GM23338 (cell line): ENCODE measurements around the gene COX4I2. TPM values are rescaled to one million over a fixed set of nuclear protein-coding genes. Genes with fewer than 3 reads are reported as not detected.

ENCODE experiments used
- ATAC-seq: fragments of 200-7000 bp; cut with Tn5 transposase; 3 replicates; pipeline ENCODE4 v1.9.1; 2020
- DNase-seq: peaks from one replicate; pipeline ENCODE4 v3.0.0-alpha.2; 2015; ENCODE audit warnings: low spot score
- H2AFZ ChIP-seq: fragments of 200-600 bp; sonication (generic); 2 replicates; pipeline ENCODE4 v1.8.0; 2016; ENCODE audit warnings: antibody characterized with exemption, mild to moderate bottlenecking, moderate library complexity
- H3F3A ChIP-seq: fragments of 200-600 bp; sonication (generic); replicated peaks from 2 replicates; pipeline ENCODE4 v1.8.0; 2017; ENCODE audit warnings: antibody characterized with exemption, mixed run types, low read depth
- H3K27ac ChIP-seq: fragments of 200-600 bp; sonication (generic); 2 replicates; pipeline ENCODE4 v1.6.1; 2016; ENCODE audit warnings: low read depth
- H3K27me3 ChIP-seq: fragments of 200-600 bp; sonication (generic); 2 replicates; pipeline ENCODE4 v1.8.0; 2016; ENCODE audit warnings: mild to moderate bottlenecking, mixed run types, moderate library complexity; ENCODE audit not compliant: insufficient read depth
- H3K36me3 ChIP-seq: fragments of 200-600 bp; sonication (generic); 2 replicates; pipeline ENCODE4 v1.8.0; 2016; ENCODE audit warnings: mild to moderate bottlenecking; ENCODE audit not compliant: insufficient read depth
- H3K4me1 ChIP-seq: fragments of 200-600 bp; sonication (generic); 2 replicates; pipeline ENCODE4 v1.8.0; 2016; ENCODE audit warnings: mild to moderate bottlenecking, moderate library complexity; ENCODE audit not compliant: insufficient read depth
- H3K4me2 ChIP-seq: fragments of 200-600 bp; sonication (generic); 2 replicates; pipeline ENCODE4 v1.7.1; 2017; ENCODE audit warnings: mixed run types
- H3K4me3 ChIP-seq: fragments of 200-600 bp; sonication (generic); 2 replicates; pipeline ENCODE4 v1.6.1; 2016; ENCODE audit warnings: mixed run types
- H3K79me2 ChIP-seq: fragments of 200-600 bp; sonication (generic); replicated peaks from 2 replicates; pipeline ENCODE4 v1.8.0; 2017; ENCODE audit warnings: mild to moderate bottlenecking; ENCODE audit not compliant: insufficient read depth
- H3K9me2 ChIP-seq: fragments of 200-600 bp; sonication (generic); 2 replicates; pipeline ENCODE4 v1.8.0; 2017; ENCODE audit not compliant: insufficient read depth
- H4K20me1 ChIP-seq: fragments of 200-600 bp; sonication (generic); replicated peaks from 2 replicates; pipeline ENCODE4 v1.8.0; 2017; ENCODE audit warnings: mild to moderate bottlenecking; ENCODE audit not compliant: insufficient read depth
- H3K27ac Mint-ChIP-seq: 2 replicates; pipeline ENCODE4 v1.8.0; 2020; ENCODE audit warnings: inconsistent platforms, mild to moderate bottlenecking, moderate library complexity, mixed read lengths
- H3K27me3 Mint-ChIP-seq: 3 replicates; pipeline ENCODE4 v1.8.0; 2022; ENCODE audit warnings: low read depth, mild to moderate bottlenecking, moderate library complexity, mixed read lengths, inconsistent platforms; ENCODE audit not compliant: insufficient read depth, poor library complexity
- H3K36me3 Mint-ChIP-seq: 3 replicates; pipeline ENCODE4 v1.8.0; 2021; ENCODE audit warnings: low read depth, mild to moderate bottlenecking, inconsistent platforms, moderate library complexity, mixed read lengths
- H3K4me1 Mint-ChIP-seq: 3 replicates; pipeline ENCODE4 v1.8.0; 2020; ENCODE audit warnings: mild to moderate bottlenecking, inconsistent platforms, mixed read lengths
- H3K4me3 Mint-ChIP-seq: 3 replicates; pipeline ENCODE4 v1.8.0; 2021; ENCODE audit warnings: moderate library complexity, mild to moderate bottlenecking, inconsistent platforms, mixed read lengths
- H3K9me3 Mint-ChIP-seq: 3 replicates; pipeline ENCODE4 v1.8.0; 2020; ENCODE audit warnings: moderate library complexity, mild to moderate bottlenecking, inconsistent platforms, mixed read lengths
- CREB1 ChIP-seq: fragments of 250-450 bp; sonication (Bioruptor Pico); IDR thresholded peaks from 2 replicates; pipeline ENCODE4 v1.5.0; 2020; ENCODE audit warnings: low read depth, mild to moderate bottlenecking, moderate library complexity
- CTCF ChIP-seq, 2 experiments: fragments of 200-600 bp in 1 of 2; sonication (generic) in 1 of 2; conservative IDR thresholded peaks; 2 replicates each; pipeline versions ENCODE4 v1.5.1 to v1.6.1; 2016 to 2017; ENCODE audit warnings: antibody characterized with exemption in 2 of 2, low read depth in 2 of 2, mild to moderate bottlenecking in 2 of 2, moderate library complexity in 1 of 2
- ETS1 ChIP-seq: IDR thresholded peaks from 2 replicates; pipeline ENCODE4 v1.6.1; 2016; ENCODE audit warnings: antibody characterized with exemption
- EZH2 ChIP-seq: fragments of 200-600 bp; sonication (generic); IDR thresholded peaks from one replicate; pipeline ENCODE4 v1.8.0; 2017; ENCODE audit warnings: antibody characterized with exemption, mild to moderate bottlenecking, low read depth; ENCODE audit not compliant: unreplicated experiment
- EZH2phosphoT487 ChIP-seq: fragments of 200-600 bp; sonication (generic); IDR thresholded peaks from one replicate; pipeline ENCODE4 v1.8.1; 2018; ENCODE audit warnings: antibody characterized with exemption; ENCODE audit not compliant: unreplicated experiment
- JUNB ChIP-seq: IDR thresholded peaks from one replicate; pipeline ENCODE4 v1.6.1; 2016; ENCODE audit warnings: antibody characterized with exemption; ENCODE audit not compliant: unreplicated experiment
- NANOG ChIP-seq: IDR thresholded peaks from 2 replicates; pipeline ENCODE4 v1.6.1; 2016; ENCODE audit warnings: antibody characterized with exemption, borderline replicate concordance
- POLR2AphosphoS5 ChIP-seq: IDR thresholded peaks from 2 replicates; pipeline ENCODE4 v1.6.1; 2016; ENCODE audit warnings: antibody characterized with exemption, low read depth
- STAT1 ChIP-seq: IDR thresholded peaks from one replicate; pipeline ENCODE4 v1.6.1; 2016; ENCODE audit warnings: antibody characterized with exemption; ENCODE audit not compliant: unreplicated experiment
- ZNF114 ChIP-seq: fragments of 250-450 bp; sonication (Bioruptor Pico); IDR thresholded peaks from 2 replicates; pipeline ENCODE4 v1.5.0; 2020; ENCODE audit warnings: mild to moderate bottlenecking, moderate library complexity
- ZNF331 ChIP-seq: fragments of 250-450 bp; sonication (Bioruptor Pico); IDR thresholded peaks from 2 replicates; pipeline ENCODE4 v1.5.0; 2020; ENCODE audit warnings: low read depth, mild to moderate bottlenecking, moderate library complexity
- polyA plus RNA-seq: library from polyadenylated mRNA; unstranded; fragments of >200 nt; fragmentation: Nextera tagmentation; extraction: Ambion mirVana; gene quantifications from 2 replicates; pipeline ENCODE4 v1.2.1, GENCODE V29; 2016
- total RNA-seq: library from RNA; depleted of rRNA; stranded (reverse); fragments of >200 nt; shearing (Covaris generic); gene quantifications from 2 replicates; pipeline ENCODE4 v1.2.3, GENCODE V29; 2014
- TF ChIP-seq, protein P1 (sequence below): IDR thresholded peaks from one replicate; pipeline ENCODE4 v1.6.1; 2018; ENCODE audit warnings: antibody characterized with exemption; ENCODE audit not compliant: unreplicated experiment
- TF ChIP-seq, protein P2 (sequence below): fragments of 250-450 bp; sonication (Bioruptor Pico); IDR thresholded peaks from 2 replicates; pipeline ENCODE4 v1.5.0; 2020; ENCODE audit warnings: mild to moderate bottlenecking, moderate library complexity

The COX4I2 gene
- total and polyA plus RNA-seq, 2 experiments from 2014 or later, result 0.63 TPM; not detected in 1

DNA sequence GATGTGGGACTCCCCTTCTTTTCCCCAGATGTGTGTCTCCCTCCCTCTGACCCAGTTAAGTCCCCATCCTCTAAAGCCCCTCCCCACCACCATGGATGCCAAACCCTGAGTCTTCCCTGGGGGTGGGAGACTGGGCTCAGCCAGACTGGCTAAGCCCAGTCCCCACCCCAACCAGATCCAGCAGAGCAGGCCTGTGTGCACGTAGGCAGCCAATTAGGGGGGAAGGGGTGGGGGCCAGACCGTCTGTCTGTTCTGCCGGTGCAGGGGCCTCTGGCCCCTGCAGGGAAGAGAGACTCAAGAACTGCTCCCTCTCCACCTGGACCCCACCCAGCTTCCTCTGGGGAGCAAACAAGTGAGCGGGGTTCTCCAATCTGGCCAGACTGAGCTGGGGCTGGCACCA lies 605 bp downstream of the COX4I2 start:
- Histone ChIP-seq H3K4me2 (peak overlapping the region; percentile 76), H3K79me2 (no peaks in the 10 kb centered on the region), H3K36me3 (no peaks in the 10 kb centered on the region), H3K27ac (no peak overlapping the region), H3K9me2 (no peaks in the 10 kb centered on the region), H2AFZ (peak overlapping the region; percentile 99), H3K27me3 (peaks cover 9% of the 10 kb centered on the region), H3F3A (peaks cover 15% of the 10 kb centered on the region), H4K20me1 (no peaks in the 10 kb centered on the region; the same call in 1 of the 2 replicates), H3K4me1 (peaks cover 9% of the 10 kb centered on the region), H3K4me3 (peak overlapping the region; percentile 50)
- Mint-ChIP-seq H3K36me3 (no peaks in the 10 kb centered on the region), H3K4me1 (peaks cover 3% of the 10 kb centered on the region; the same call in 1 of the 3 replicates), H3K9me3 (no peaks in the 10 kb centered on the region), H3K27ac (no peak overlapping the region), H3K4me3 (no peak overlapping the region), H3K27me3 (peaks cover 13% of the 10 kb centered on the region)
- peak; percentile 12 for ATAC-seq
- TF ChIP-seq ZNF331 (no peak), POLR2AphosphoS5 (no peak), CTCF (conservative IDR thresholded peaks at IDR 0.05; ENCODE audit: low read depth in 2 of 2) (no peak), CREB1 (CRISPR knock-in tag) (no peak), NANOG (no peak), ETS1 (no peak), EZH2phosphoT487 (no peak), STAT1 (no peak), ZNF114 (CRISPR knock-in tag) (no peak), EZH2 (no peak), JUNB (no peak)
- TF ChIP-seq, protein P1, sequence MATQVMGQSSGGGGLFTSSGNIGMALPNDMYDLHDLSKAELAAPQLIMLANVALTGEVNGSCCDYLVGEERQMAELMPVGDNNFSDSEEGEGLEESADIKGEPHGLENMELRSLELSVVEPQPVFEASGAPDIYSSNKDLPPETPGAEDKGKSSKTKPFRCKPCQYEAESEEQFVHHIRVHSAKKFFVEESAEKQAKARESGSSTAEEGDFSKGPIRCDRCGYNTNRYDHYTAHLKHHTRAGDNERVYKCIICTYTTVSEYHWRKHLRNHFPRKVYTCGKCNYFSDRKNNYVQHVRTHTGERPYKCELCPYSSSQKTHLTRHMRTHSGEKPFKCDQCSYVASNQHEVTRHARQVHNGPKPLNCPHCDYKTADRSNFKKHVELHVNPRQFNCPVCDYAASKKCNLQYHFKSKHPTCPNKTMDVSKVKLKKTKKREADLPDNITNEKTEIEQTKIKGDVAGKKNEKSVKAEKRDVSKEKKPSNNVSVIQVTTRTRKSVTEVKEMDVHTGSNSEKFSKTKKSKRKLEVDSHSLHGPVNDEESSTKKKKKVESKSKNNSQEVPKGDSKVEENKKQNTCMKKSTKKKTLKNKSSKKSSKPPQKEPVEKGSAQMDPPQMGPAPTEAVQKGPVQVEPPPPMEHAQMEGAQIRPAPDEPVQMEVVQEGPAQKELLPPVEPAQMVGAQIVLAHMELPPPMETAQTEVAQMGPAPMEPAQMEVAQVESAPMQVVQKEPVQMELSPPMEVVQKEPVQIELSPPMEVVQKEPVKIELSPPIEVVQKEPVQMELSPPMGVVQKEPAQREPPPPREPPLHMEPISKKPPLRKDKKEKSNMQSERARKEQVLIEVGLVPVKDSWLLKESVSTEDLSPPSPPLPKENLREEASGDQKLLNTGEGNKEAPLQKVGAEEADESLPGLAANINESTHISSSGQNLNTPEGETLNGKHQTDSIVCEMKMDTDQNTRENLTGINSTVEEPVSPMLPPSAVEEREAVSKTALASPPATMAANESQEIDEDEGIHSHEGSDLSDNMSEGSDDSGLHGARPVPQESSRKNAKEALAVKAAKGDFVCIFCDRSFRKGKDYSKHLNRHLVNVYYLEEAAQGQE, result no peak
- TF ChIP-seq, protein P2, sequence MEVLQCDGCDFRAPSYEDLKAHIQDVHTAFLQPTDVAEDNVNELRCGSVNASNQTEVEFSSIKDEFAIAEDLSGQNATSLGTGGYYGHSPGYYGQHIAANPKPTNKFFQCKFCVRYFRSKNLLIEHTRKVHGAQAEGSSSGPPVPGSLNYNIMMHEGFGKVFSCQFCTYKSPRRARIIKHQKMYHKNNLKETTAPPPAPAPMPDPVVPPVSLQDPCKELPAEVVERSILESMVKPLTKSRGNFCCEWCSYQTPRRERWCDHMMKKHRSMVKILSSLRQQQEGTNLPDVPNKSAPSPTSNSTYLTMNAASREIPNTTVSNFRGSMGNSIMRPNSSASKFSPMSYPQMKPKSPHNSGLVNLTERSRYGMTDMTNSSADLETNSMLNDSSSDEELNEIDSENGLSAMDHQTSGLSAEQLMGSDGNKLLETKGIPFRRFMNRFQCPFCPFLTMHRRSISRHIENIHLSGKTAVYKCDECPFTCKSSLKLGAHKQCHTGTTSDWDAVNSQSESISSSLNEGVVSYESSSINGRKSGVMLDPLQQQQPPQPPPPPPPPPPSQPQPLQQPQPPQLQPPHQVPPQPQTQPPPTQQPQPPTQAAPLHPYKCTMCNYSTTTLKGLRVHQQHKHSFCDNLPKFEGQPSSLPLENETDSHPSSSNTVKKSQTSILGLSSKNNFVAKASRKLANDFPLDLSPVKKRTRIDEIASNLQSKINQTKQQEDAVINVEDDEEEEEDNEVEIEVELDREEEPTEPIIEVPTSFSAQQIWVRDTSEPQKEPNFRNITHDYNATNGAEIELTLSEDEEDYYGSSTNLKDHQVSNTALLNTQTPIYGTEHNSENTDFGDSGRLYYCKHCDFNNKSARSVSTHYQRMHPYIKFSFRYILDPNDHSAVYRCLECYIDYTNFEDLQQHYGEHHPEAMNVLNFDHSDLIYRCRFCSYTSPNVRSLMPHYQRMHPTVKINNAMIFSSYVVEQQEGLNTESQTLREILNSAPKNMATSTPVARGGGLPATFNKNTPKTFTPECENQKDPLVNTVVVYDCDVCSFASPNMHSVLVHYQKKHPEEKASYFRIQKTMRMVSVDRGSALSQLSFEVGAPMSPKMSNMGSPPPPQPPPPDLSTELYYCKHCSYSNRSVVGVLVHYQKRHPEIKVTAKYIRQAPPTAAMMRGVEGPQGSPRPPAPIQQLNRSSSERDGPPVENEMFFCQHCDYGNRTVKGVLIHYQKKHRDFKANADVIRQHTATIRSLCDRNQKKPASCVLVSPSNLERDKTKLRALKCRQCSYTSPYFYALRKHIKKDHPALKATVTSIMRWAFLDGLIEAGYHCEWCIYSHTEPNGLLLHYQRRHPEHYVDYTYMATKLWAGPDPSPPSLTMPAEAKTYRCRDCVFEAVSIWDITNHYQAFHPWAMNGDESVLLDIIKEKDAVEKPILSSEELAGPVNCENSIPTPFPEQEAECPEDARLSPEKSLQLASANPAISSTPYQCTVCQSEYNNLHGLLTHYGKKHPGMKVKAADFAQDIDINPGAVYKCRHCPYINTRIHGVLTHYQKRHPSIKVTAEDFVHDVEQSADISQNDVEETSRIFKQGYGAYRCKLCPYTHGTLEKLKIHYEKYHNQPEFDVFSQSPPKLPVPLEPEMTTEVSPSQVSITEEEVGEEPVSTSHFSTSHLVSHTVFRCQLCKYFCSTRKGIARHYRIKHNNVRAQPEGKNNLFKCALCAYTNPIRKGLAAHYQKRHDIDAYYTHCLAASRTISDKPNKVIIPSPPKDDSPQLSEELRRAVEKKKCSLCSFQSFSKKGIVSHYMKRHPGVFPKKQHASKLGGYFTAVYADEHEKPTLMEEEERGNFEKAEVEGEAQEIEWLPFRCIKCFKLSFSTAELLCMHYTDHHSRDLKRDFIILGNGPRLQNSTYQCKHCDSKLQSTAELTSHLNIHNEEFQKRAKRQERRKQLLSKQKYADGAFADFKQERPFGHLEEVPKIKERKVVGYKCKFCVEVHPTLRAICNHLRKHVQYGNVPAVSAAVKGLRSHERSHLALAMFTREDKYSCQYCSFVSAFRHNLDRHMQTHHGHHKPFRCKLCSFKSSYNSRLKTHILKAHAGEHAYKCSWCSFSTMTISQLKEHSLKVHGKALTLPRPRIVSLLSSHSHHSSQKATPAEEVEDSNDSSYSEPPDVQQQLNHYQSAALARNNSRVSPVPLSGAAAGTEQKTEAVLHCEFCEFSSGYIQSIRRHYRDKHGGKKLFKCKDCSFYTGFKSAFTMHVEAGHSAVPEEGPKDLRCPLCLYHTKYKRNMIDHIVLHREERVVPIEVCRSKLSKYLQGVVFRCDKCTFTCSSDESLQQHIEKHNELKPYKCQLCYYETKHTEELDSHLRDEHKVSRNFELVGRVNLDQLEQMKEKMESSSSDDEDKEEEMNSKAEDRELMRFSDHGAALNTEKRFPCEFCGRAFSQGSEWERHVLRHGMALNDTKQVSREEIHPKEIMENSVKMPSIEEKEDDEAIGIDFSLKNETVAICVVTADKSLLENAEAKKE (CRISPR knock-in tag), result no peak
- no peak for DNase-seq
